Lung (tissue), 12 donors: ENCODE measurements around the gene GRK3. TPM values are rescaled to one million over a fixed set of nuclear protein-coding genes. Genes with fewer than 3 reads are reported as not detected.

ENCODE experiments used
- ATAC-seq: fragments of 200-7000 bp; cut with Tn5 transposase; one replicate; pipeline ENCODE4 v1.9.1; 2020; ENCODE audit warnings: moderate number of reproducible peaks; ENCODE audit not compliant: insufficient read depth, low FRiP score
- DNase-seq, 3 donors: peaks; one replicate each; pipeline ENCODE4 v3.0.0-alpha.2; 2013 to 2017
- H3K27ac ChIP-seq, 2 donors: one replicate each; pipeline ENCODE4 v1.5.1; 2013; ENCODE audit warnings: mild to moderate bottlenecking in 2 of 2, moderate library complexity in 2 of 2, control low read depth in 1 of 2, inconsistent platforms in 1 of 2, low read depth in 1 of 2, low read length in 1 of 2
- H3K27me3 ChIP-seq, 3 donors: one replicate each; pipeline ENCODE4 v1.5.1; 2013; ENCODE audit warnings: low read length in 2 of 3; ENCODE audit not compliant: control insufficient read depth in 3 of 3, insufficient read depth in 3 of 3
- H3K36me3 ChIP-seq, 4 donors: one replicate each; pipeline ENCODE4 v1.5.1; 2013; ENCODE audit warnings: low read length in 4 of 4, mild to moderate bottlenecking in 1 of 4, moderate library complexity in 1 of 4; ENCODE audit not compliant: control insufficient read depth in 4 of 4, insufficient read depth in 4 of 4
- H3K4me1 ChIP-seq, 5 donors: one replicate each; pipeline ENCODE4 v1.5.1; 2013; ENCODE audit warnings: low read length in 5 of 5, mild to moderate bottlenecking in 2 of 5, moderate library complexity in 1 of 5; ENCODE audit not compliant: control insufficient read depth in 5 of 5, insufficient read depth in 5 of 5
- H3K4me3 ChIP-seq: one replicate; pipeline ENCODE4 v1.5.1; 2013; ENCODE audit warnings: mild to moderate bottlenecking, control low read depth, moderate library complexity
- H3K9ac ChIP-seq, 2 donors: one replicate each; pipeline ENCODE4 v1.5.1; 2013; ENCODE audit warnings: low read length in 2 of 2, control low read depth in 1 of 2; ENCODE audit not compliant: insufficient read depth in 1 of 2
- H3K9me3 ChIP-seq, 4 donors: one replicate each; pipeline ENCODE4 v1.5.1; 2013; ENCODE audit warnings: low read length in 3 of 4, mild to moderate bottlenecking in 1 of 4, moderate library complexity in 1 of 4; ENCODE audit not compliant: control insufficient read depth in 4 of 4, insufficient read depth in 3 of 4
- CTCF ChIP-seq: IDR thresholded peaks from 2 replicates; pipeline ENCODE4 v1.5.1; 2012; ENCODE audit warnings: mild to moderate bottlenecking; ENCODE audit errors: control extremely low read depth, extremely low read depth
- WGBS, 2 donors: extraction: QIAGEN DNeasy Blood & Tissue Kit; methylation state at CpG; one replicate each; pipeline ENCODE4 v1.1.7; 2013; 5-methylcytosine and 5-hydroxymethylcytosine counted together
- polyA plus RNA-seq, 2 donors: library from polyadenylated mRNA; stranded (reverse); fragments of 200-250 nt; gene quantifications; one replicate each; pipeline ENCODE4 v1.2.1, GENCODE V29; 2013
- total RNA-seq, 2 donors: library from RNA; depleted of rRNA in 1 of 2; stranded (reverse); fragments of >200 nt in 1 of 2; gene quantifications; one replicate each; pipeline ENCODE4 v1.2.1, GENCODE V29; 2014 to 2021
- donor health status: control.
- donor health status: control.
- donor health status: Bipolar disorder and iron deficiency.
- donor health status: healthy.
- donor health status: DM: yes; HTN: yes; CAD: no.

The GRK3 gene
- total and polyA plus RNA-seq, 4 donors = 5.0 to 27.3 (median 18.0) TPM

- ATAC-seq (no peak), DNase-seq (no peak)
- no peaks in the 10 kb centered on the region for H3K27me3 ChIP-seq
- no peak for TF ChIP-seq CTCF
- no peak overlapping the region for H3K4me3 ChIP-seq
- H3K36me3 ChIP-seq = peaks cover 0 to 1% (median 0%) of the 10 kb centered on the region in 4 donors
- WGBS, 2 donors = 55 to 80% methylated on average over 3 of the region's 3 CpGs
- H3K9me3 ChIP-seq = no peaks in the 10 kb centered on the region
- H3K27ac ChIP-seq = no peak overlapping the region
- H3K9ac ChIP-seq = no peak overlapping the region
- H3K4me1 ChIP-seq = peaks cover 0 to 10% (median 6%) of the 10 kb centered on the region in 5 donors
These were observed 64.0 kb downstream of the GRK3 start for GRCh38 chr22:25628494-25628893.

GRCh38 chr22:25629613-25630012 is 65.1 kb downstream of the GRK3 start:
- Histone ChIP-seq H3K36me3 (no peaks in the 10 kb centered on the region), H3K9me3 (no peaks in the 10 kb centered on the region), H3K27ac (no peak overlapping the region), H3K4me3 (no peak overlapping the region), H3K9ac (no peak overlapping the region), H3K4me1 (peaks cover 0 to 10% (median 6%) of the 10 kb centered on the region in 5 donors), H3K27me3 (no peaks in the 10 kb centered on the region)
- DNase-seq = no peak
- WGBS, 2 donors = 77 to 84% methylated on average over 2 of the region's 2 CpGs
- ATAC-seq = no peak
- TF ChIP-seq CTCF = no peak

GRCh38 chr22:25630447-25630846 is 66.0 kb downstream of the GRK3 start:
- ATAC-seq = no peak
- WGBS, 2 donors = 73 to 78% methylated on average over 5 of the region's 5 CpGs

More at GRCh38 chr22:25630447-25630846, 66.0 kb downstream of the GRK3 start:
- Histone ChIP-seq H3K4me1 (peaks cover 0 to 10% (median 6%) of the 10 kb centered on the region in 5 donors), H3K9me3 (no peaks in the 10 kb centered on the region), H3K27me3 (no peaks in the 10 kb centered on the region), H3K4me3 (no peak overlapping the region), H3K9ac (no peak overlapping the region), H3K36me3 (no peaks in the 10 kb centered on the region), H3K27ac (no peak overlapping the region)
- no peak for DNase-seq
- no peak for TF ChIP-seq CTCF
